Breast epithelium (tissue), 3 donors: ENCODE results near the gene KCNIP3.

Experiments
- POLR2A ChIP-seq: fragments of 450-650 bp; IDR thresholded peaks from one replicate; pipeline ENCODE4 v1.6.1; 2016; ENCODE audit warnings: antibody characterized with exemption, mild to moderate bottlenecking, moderate library complexity
- TF ChIP-seq, protein P1 (sequence below), 3 donors: fragments of 450-650 bp; IDR thresholded peaks; one replicate each; pipeline ENCODE4 v1.5.1; 2016 to 2017; ENCODE audit warnings: antibody characterized with exemption in 3 of 3, mild to moderate bottlenecking in 3 of 3, moderate library complexity in 3 of 3

DNA sequence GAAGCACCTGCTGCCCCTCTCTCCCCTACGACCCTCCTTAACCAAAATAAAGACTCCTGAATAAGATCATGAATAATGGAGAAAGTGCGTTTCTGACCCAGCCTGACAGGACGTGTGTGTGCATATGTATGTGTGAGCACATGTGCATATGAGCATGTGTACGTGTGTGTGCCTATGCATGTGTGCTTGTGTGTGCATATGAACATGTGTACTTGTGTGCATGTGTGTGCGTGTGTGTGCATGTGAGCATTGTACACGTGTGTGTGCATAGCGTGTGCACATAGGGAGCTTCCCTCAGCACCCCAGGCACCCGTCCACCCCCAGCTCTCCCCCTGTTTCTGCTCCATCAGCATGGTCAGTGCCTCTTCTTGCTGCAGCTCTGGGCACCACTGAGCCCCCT lies 10.7 kb downstream of the KCNIP3 start:
- TF ChIP-seq, protein P1, sequence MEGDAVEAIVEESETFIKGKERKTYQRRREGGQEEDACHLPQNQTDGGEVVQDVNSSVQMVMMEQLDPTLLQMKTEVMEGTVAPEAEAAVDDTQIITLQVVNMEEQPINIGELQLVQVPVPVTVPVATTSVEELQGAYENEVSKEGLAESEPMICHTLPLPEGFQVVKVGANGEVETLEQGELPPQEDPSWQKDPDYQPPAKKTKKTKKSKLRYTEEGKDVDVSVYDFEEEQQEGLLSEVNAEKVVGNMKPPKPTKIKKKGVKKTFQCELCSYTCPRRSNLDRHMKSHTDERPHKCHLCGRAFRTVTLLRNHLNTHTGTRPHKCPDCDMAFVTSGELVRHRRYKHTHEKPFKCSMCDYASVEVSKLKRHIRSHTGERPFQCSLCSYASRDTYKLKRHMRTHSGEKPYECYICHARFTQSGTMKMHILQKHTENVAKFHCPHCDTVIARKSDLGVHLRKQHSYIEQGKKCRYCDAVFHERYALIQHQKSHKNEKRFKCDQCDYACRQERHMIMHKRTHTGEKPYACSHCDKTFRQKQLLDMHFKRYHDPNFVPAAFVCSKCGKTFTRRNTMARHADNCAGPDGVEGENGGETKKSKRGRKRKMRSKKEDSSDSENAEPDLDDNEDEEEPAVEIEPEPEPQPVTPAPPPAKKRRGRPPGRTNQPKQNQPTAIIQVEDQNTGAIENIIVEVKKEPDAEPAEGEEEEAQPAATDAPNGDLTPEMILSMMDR (IDR thresholded peaks at IDR 0.05) = no peak
- no peak for TF ChIP-seq POLR2A
